Calu3 (cell line): Measurements from ENCODE around the gene DDX20. TPM values are rescaled to one million over a fixed set of nuclear protein-coding genes. Genes with fewer than 3 reads are reported as not detected.

ENCODE experiments used
- BruUV-seq: library from RNA; stranded (reverse); fragments of 400-500 nt; replicated peaks from 2 replicates; lab custom pipeline; 2021; lab: Mats Ljungman, UMichigan
- CTCF ChIA-PET: fragments of 300-600 bp; sonication (Branson Sonifier 250); formaldehyde crosslinking; loops from one replicate; lab custom pipeline; 2022; ENCODE audit warnings: antibody characterized with exemption; lab: Charles Lee
- DNase-seq: peaks from one replicate; pipeline ENCODE4 v3.0.0; 2022
- H3K27ac Mint-ChIP-seq: one replicate; pipeline ENCODE4 v1.8.0; 2022; ENCODE audit warnings: mixed read lengths; ENCODE audit not compliant: unreplicated experiment
- H3K27me3 Mint-ChIP-seq: one replicate; pipeline ENCODE4 v1.8.0; 2022; ENCODE audit warnings: mixed read lengths; ENCODE audit not compliant: unreplicated experiment
- H3K36me3 Mint-ChIP-seq: one replicate; pipeline ENCODE4 v1.8.0; 2022; ENCODE audit warnings: mild to moderate bottlenecking, moderate library complexity, mixed read lengths; ENCODE audit not compliant: insufficient read depth, unreplicated experiment
- H3K4me1 Mint-ChIP-seq: one replicate; pipeline ENCODE4 v1.8.0; 2022; ENCODE audit warnings: mild to moderate bottlenecking, low read depth, mixed read lengths; ENCODE audit not compliant: unreplicated experiment
- H3K4me3 Mint-ChIP-seq: one replicate; pipeline ENCODE4 v1.8.0; 2022; ENCODE audit warnings: mild to moderate bottlenecking, low read depth, moderate library complexity, mixed read lengths; ENCODE audit not compliant: unreplicated experiment
- H3K9me3 Mint-ChIP-seq: one replicate; pipeline ENCODE4 v1.8.0; 2022; ENCODE audit warnings: low read depth, mixed read lengths; ENCODE audit not compliant: unreplicated experiment
- CTCF ChIP-seq: fragments of 200-600 bp; IDR thresholded peaks from one replicate; pipeline ENCODE4 v1.8.0; 2022; ENCODE audit warnings: antibody characterized with exemption; ENCODE audit not compliant: unreplicated experiment
- intact Hi-C: fragments of 100-400 bp; cut with micrococcal nuclease; formaldehyde crosslinking; loops from one replicate; pipeline ENCODE4 v1.10.0; 2022; ENCODE audit not compliant: unreplicated experiment
- total RNA-seq: library from RNA; stranded (reverse); gene quantifications from 2 replicates; pipeline ENCODE4 v1.2.3, GENCODE V29; 2022

The DDX20 gene
- total RNA-seq, 1 experiment from 2014 or later: 8.9 TPM

GRCh38 chr1:111742938-111743549, 12.7 kb upstream of the DDX20 start:
- CTCF ChIA-PET: no interaction called here
- intact Hi-C loops: no loop called here
- Mint-ChIP-seq H3K27ac (no peak overlapping the region), H3K9me3 (no peaks in the 10 kb centered on the region), H3K36me3 (peaks cover 20% of the 10 kb centered on the region), H3K4me1 (peaks cover 18% of the 10 kb centered on the region), H3K27me3 (peaks cover 66% of the 10 kb centered on the region), H3K4me3 (no peak overlapping the region)
- BruUV-seq: no TSS peak
- no peak for DNase-seq
- TF ChIP-seq CTCF: no peak

GRCh38 chr1:111743679-111744101, 12.0 kb upstream of the DDX20 start:
- Mint-ChIP-seq H3K27ac (no peak overlapping the region), H3K4me1 (peaks cover 12% of the 10 kb centered on the region), H3K36me3 (peaks cover 13% of the 10 kb centered on the region), H3K27me3 (peaks cover 66% of the 10 kb centered on the region), H3K9me3 (no peaks in the 10 kb centered on the region), H3K4me3 (no peak overlapping the region)
- CTCF ChIA-PET: no interaction called here
- no TSS peak for BruUV-seq
- intact Hi-C loops: no loop called here
- no peak for TF ChIP-seq CTCF
- DNase-seq: no peak

- Mint-ChIP-seq H3K27ac (no peak overlapping the region), H3K36me3 (no peaks in the 10 kb centered on the region), H3K4me3 (no peak overlapping the region), H3K4me1 (no peaks in the 10 kb centered on the region), H3K27me3 (peaks cover 66% of the 10 kb centered on the region), H3K9me3 (no peaks in the 10 kb centered on the region)
- DNase-seq: no peak
- TF ChIP-seq CTCF: no peak
- CTCF ChIA-PET: no interaction called here
- intact Hi-C loops: loop anchor here (5.0 kb wide), 2 partner anchors 34 to 264 kb away; no protein-coding TSS in a partner anchor
- no TSS peak for BruUV-seq
Measured at GRCh38 chr1:111745675-111746613, 9.8 kb upstream of the DDX20 start.

- Mint-ChIP-seq H3K27me3 (peaks cover 66% of the 10 kb centered on the region), H3K36me3 (no peaks in the 10 kb centered on the region), H3K27ac (no peak overlapping the region), H3K4me1 (no peaks in the 10 kb centered on the region), H3K4me3 (no peak overlapping the region), H3K9me3 (no peaks in the 10 kb centered on the region)
- no peak for DNase-seq
- intact Hi-C loops: loop anchor here (5.0 kb wide), 2 partner anchors 34 to 264 kb away; no protein-coding TSS in a partner anchor
- CTCF ChIA-PET: interaction anchor here (0.9 to 1.4 kb wide), 4 partner anchors 23 to 265 kb away, joined by 3 to 15 read pairs (median 6); no protein-coding TSS in a partner anchor
- no peak for TF ChIP-seq CTCF
- BruUV-seq: no TSS peak
Measured at GRCh38 chr1:111746614-111746999, 9.1 kb upstream of the DDX20 start.
